ENCODE measurements around the gene GABRD. TPM values are rescaled to one million over a fixed set of nuclear protein-coding genes. Genes with fewer than 3 reads are reported as not detected.

GABRD gene
- polyA plus RNA-seq, 6 donors from 2014 or later: not detected

- peaks cover 3 to 32% (median 15%) of the 10 kb centered on the region in 3 donors for H3K27me3 Mint-ChIP-seq
- peak overlapping the region in 7 of 8 donors; percentile 51 to 87 (median 79) for H3K4me3 Mint-ChIP-seq
- no peak overlapping the region for H3K27ac Mint-ChIP-seq
- H3K4me1 Mint-ChIP-seq: peaks cover 27 to 46% (median 28%) of the 10 kb centered on the region in 3 donors
- ATAC-seq (ENCODE audit: low read depth in 2 of 2) (peak; percentile 24 to 29), DNase-seq (no peak)
- no peaks in the 10 kb centered on the region for H3K9me3 Mint-ChIP-seq
- H3K36me3 Mint-ChIP-seq: no peaks in the 10 kb centered on the region
These were observed 31.3 kb downstream of the GABRD start for GRCh38 chr1:2050461-2050792.

- H3K36me3 Mint-ChIP-seq: no peaks in the 10 kb centered on the region
- ATAC-seq (ENCODE audit: low read depth in 2 of 2): no peak
- H3K4me3 Mint-ChIP-seq: peak overlapping the region; percentile 75 to 90 (median 83)
- H3K27me3 Mint-ChIP-seq: peaks cover 0 to 26% (median 9%) of the 10 kb centered on the region in 3 donors
- no peak for DNase-seq
- peak overlapping the region in 1 of 6 donors; percentile 15 for H3K27ac Mint-ChIP-seq
- H3K9me3 Mint-ChIP-seq: no peaks in the 10 kb centered on the region
- peaks cover 23 to 40% (median 24%) of the 10 kb centered on the region in 3 donors for H3K4me1 Mint-ChIP-seq
These were observed 31.9 kb downstream of the GABRD start for GRCh38 chr1:2050793-2051682.

DNA sequence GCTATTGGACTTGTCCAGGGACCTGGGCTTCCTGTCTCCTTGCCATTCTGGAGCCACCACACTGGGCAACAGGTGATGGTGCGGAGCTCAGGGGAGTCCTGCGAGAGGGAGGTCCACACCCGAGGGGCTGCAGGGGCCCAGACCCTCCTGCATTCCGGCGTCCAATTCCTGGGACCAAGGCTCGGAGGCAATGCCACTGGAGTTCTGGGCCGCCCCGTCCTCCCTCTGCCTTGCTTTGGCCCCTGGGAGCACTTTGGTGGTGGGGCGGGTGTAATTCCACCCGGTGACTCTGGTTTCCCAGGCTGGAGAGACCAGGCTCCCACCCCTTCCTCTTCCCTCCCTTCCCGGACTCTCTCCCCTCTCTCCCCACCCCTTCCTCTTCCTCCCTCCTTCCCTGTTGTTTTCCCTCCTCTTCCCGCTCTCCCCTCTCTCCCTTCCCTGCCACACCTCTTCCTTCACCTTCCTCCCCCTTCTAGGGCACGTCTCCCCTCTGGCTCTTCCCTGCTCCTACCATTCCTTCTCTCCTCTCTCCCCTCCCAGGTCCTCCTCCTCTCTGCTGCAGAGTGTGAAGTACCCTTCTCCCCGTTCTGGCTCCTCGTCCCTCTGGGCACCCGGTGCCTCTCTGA, 33.0 kb downstream of the GABRD start:
- H3K4me1 Mint-ChIP-seq: peaks cover 23 to 40% (median 24%) of the 10 kb centered on the region in 3 donors
- no peaks in the 10 kb centered on the region for H3K36me3 Mint-ChIP-seq
- DNase-seq (no peak), ATAC-seq (ENCODE audit: low read depth in 2 of 2) (no peak)
- H3K9me3 Mint-ChIP-seq: no peaks in the 10 kb centered on the region
- H3K4me3 Mint-ChIP-seq: peak overlapping the region; percentile 75 to 90 (median 83)
- peak overlapping the region in 2 of 6 donors; percentile 15 to 64 for H3K27ac Mint-ChIP-seq
- H3K27me3 Mint-ChIP-seq: peaks cover 0 to 18% (median 9%) of the 10 kb centered on the region in 3 donors

DNA sequence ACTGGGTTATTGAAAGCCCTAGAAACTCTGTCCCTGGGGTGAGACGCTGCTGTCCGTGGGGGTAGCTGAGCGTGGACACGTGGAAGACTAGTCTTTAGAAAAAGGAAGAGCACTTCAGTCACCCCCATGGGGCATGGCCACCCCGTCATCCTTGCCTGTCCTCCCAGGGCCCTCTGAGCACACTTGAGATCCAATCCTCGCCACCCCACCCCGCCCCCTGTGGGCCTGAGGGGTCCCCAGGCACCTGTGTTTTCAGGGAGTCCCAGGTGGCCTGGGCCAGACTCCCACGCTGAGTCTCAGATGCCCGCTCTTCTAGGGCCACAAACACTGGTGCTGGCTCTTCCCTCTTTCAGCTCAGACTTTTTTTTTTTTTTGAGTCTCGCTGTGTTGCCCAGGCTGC, 33.6 kb downstream of the GABRD start:
- H3K27ac Mint-ChIP-seq: peak overlapping the region in 3 of 6 donors; percentile 15 to 64 (median 20)
- peaks cover 23 to 40% (median 24%) of the 10 kb centered on the region in 3 donors for H3K4me1 Mint-ChIP-seq
- H3K36me3 Mint-ChIP-seq: no peaks in the 10 kb centered on the region
- DNase-seq: no peak
- H3K27me3 Mint-ChIP-seq: peaks cover 0 to 16% (median 9%) of the 10 kb centered on the region in 3 donors
- H3K9me3 Mint-ChIP-seq: no peaks in the 10 kb centered on the region
- H3K4me3 Mint-ChIP-seq: peak overlapping the region; percentile 36 to 87 (median 80)
- ATAC-seq (ENCODE audit: low read depth in 2 of 2): no peak

DNA sequence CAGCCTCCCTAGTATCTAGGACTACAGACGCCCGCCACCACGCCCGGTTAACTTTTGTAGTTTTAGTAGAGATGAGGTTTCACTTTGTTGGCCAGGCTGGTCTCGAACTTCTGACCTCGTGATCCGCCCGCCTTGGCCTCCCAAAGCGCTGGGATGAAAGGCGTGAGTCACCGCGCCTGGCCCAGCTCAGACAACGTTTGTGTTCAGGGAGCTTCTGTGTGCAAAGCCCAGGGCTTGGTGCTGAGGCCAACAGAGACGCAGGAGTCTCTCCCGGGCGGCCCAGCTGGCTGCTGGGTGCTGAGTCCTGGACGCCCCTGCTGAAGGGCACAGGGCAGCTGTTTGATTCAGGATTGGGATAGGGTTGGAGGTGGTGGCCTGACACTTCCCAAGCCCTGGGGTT, 34.1 kb downstream of the GABRD start:
- ATAC-seq (ENCODE audit: low read depth in 2 of 2) (no peak), DNase-seq (no peak)
- Mint-ChIP-seq H3K36me3 (no peaks in the 10 kb centered on the region), H3K9me3 (no peaks in the 10 kb centered on the region), H3K27me3 (peaks cover 0 to 12% (median 5%) of the 10 kb centered on the region in 3 donors), H3K4me3 (peak overlapping the region in 6 of 8 donors; percentile 1 to 87 (median 71)), H3K4me1 (peaks cover 22 to 38% (median 22%) of the 10 kb centered on the region in 3 donors), H3K27ac (no peak overlapping the region)

DNA sequence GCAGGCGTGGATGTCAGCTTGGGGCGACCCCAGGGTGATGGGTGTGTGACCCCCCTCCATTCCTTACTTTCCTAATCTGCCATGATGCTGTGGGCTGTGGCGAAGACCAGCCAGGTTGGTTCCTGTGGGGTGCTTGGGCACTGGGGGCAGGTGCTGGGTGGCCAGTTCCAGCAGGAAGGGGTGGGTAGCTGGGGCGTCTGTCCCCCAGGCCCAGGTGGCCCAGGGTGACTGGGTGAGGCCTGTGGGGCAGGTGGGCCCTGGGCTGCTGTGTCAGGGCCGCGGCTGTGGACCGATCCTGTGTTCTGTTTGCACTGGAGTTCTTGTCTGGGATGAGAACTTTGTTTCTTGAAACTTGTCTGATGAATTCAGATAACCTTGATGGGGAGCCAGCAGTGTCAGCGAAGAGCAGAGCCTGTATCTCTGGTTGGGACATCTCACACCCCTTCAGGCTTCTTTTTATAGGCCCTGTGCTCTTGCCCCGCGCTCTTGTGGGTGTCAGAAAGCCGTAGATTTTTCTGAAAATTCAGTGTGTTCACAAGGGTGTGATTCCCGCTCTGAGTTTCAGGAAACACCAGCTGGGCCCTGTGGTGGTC, 34.7 kb downstream of the GABRD start:
- Mint-ChIP-seq H3K9me3 (no peaks in the 10 kb centered on the region), H3K27me3 (peaks cover 0 to 5% (median 0%) of the 10 kb centered on the region in 3 donors), H3K36me3 (no peaks in the 10 kb centered on the region), H3K27ac (peak overlapping the region in 1 of 6 donors; percentile 55), H3K4me1 (peaks cover 17 to 31% (median 18%) of the 10 kb centered on the region in 3 donors), H3K4me3 (peak overlapping the region in 2 of 8 donors; percentile 53 to 58)
- ATAC-seq (ENCODE audit: low read depth in 2 of 2) (no peak), DNase-seq (no peak)

GRCh38 chr1:2054560-2054959, 35.4 kb downstream of the GABRD start:
- Mint-ChIP-seq H3K36me3 (no peaks in the 10 kb centered on the region), H3K4me1 (peaks cover 10 to 24% (median 11%) of the 10 kb centered on the region in 3 donors), H3K27ac (no peak overlapping the region), H3K4me3 (no peak overlapping the region), H3K9me3 (no peaks in the 10 kb centered on the region), H3K27me3 (no peaks in the 10 kb centered on the region)
- DNase-seq (no peak), ATAC-seq (ENCODE audit: low read depth in 2 of 2) (no peak)

GRCh38 chr1:2055911-2056575, 36.9 kb downstream of the GABRD start:
- ATAC-seq (ENCODE audit: low read depth in 2 of 2) (no peak), DNase-seq (no peak)
- Mint-ChIP-seq H3K27ac (no peak overlapping the region), H3K9me3 (no peaks in the 10 kb centered on the region), H3K4me3 (no peak overlapping the region), H3K36me3 (no peaks in the 10 kb centered on the region), H3K4me1 (peaks cover 10 to 24% (median 11%) of the 10 kb centered on the region in 3 donors), H3K27me3 (no peaks in the 10 kb centered on the region)

- Mint-ChIP-seq H3K36me3 (no peaks in the 10 kb centered on the region), H3K9me3 (no peaks in the 10 kb centered on the region)
These were observed 37.9 kb downstream of the GABRD start for GRCh38 chr1:2056955-2057590.

GRCh38 chr1:2059290-2059953, 40.3 kb downstream of the GABRD start:
- ATAC-seq (ENCODE audit: low read depth in 2 of 2) (no peak), DNase-seq (no peak)
- no peaks in the 10 kb centered on the region for H3K27me3 Mint-ChIP-seq
- no peak overlapping the region for H3K4me3 Mint-ChIP-seq
- H3K36me3 Mint-ChIP-seq: peaks cover 0 to 10% of the 10 kb centered on the region in 2 donors
- H3K27ac Mint-ChIP-seq: no peak overlapping the region
- H3K4me1 Mint-ChIP-seq: peaks cover 0 to 4% (median 0%) of the 10 kb centered on the region in 3 donors
- H3K9me3 Mint-ChIP-seq: peaks cover 0 to 5% (median 2%) of the 10 kb centered on the region in 7 donors

More at GRCh38 chr1:2056955-2057590, 37.9 kb downstream of the GABRD start:
- Mint-ChIP-seq H3K4me1 (peaks cover 10 to 17% (median 11%) of the 10 kb centered on the region in 3 donors), H3K27me3 (no peaks in the 10 kb centered on the region), H3K4me3 (no peak overlapping the region), H3K27ac (no peak overlapping the region)
- no peak for ATAC-seq (ENCODE audit: low read depth in 2 of 2)
- DNase-seq: no peak

- H3K4me3 Mint-ChIP-seq: no peak overlapping the region
- H3K4me1 Mint-ChIP-seq: peaks cover 0 to 4% (median 0%) of the 10 kb centered on the region in 3 donors
- no peaks in the 10 kb centered on the region for H3K27me3 Mint-ChIP-seq
- no peak for ATAC-seq (ENCODE audit: low read depth in 2 of 2)
- peaks cover 0 to 9% (median 4%) of the 10 kb centered on the region in 7 donors for H3K9me3 Mint-ChIP-seq
- DNase-seq: no peak
- H3K36me3 Mint-ChIP-seq: peaks cover 0 to 12% of the 10 kb centered on the region in 2 donors
- no peak overlapping the region for H3K27ac Mint-ChIP-seq
These were observed 40.9 kb downstream of the GABRD start for GRCh38 chr1:2060072-2060471.

DNA sequence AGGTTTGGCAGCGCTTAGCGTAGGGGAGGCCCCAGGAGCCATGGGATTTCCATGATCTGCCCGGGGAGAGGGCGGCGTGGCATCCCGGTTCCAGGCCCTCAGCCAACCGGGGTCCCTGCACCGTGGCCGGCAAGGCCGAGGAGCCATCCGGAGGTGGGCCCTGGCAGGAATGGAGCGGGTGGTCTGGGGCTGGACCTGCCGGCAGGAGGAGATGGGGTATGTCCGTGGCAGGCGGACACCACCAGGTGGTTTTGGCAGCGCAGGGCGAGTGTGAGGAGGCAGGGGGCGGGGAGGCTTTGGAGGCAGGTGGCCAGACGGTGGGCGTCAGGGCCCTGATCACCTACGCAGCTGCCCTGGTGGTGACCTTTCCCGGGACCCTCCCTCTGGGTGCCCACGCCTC, 41.4 kb downstream of the GABRD start:
- Mint-ChIP-seq H3K4me1 (peaks cover 0 to 4% (median 0%) of the 10 kb centered on the region in 3 donors), H3K27me3 (no peaks in the 10 kb centered on the region), H3K4me3 (no peak overlapping the region), H3K36me3 (peaks cover under 1 to 12% of the 10 kb centered on the region in 2 donors), H3K9me3 (peaks cover 0 to 12% (median 4%) of the 10 kb centered on the region in 7 donors), H3K27ac (no peak overlapping the region)
- ATAC-seq (ENCODE audit: low read depth in 2 of 2) (no peak), DNase-seq (no peak)
